Neuron (in vitro differentiated cells): Measurements from ENCODE around the gene ANXA9.

Experiments used
- H2AFZ ChIP-seq: one replicate; pipeline ENCODE4 v1.6.1; 2013; ENCODE audit warnings: low read depth, mild to moderate bottlenecking, inconsistent platforms, low read length, moderate library complexity
- H3K27me3 ChIP-seq: one replicate; pipeline ENCODE4 v1.6.1; 2013; ENCODE audit warnings: low read length; ENCODE audit not compliant: insufficient read depth
- H3K36me3 ChIP-seq: one replicate; pipeline ENCODE4 v1.6.1; 2013; ENCODE audit warnings: low read length; ENCODE audit not compliant: insufficient read depth
- H3K4me1 ChIP-seq: one replicate; pipeline ENCODE4 v1.6.1; 2013; ENCODE audit warnings: low read length; ENCODE audit not compliant: insufficient read depth
- H3K4me3 ChIP-seq: 2 replicates; pipeline ENCODE4 v1.5.1; 2013; ENCODE audit warnings: mild to moderate bottlenecking, low read length, moderate library complexity
- H3K9me3 ChIP-seq: one replicate; pipeline ENCODE4 v1.6.1; 2013; ENCODE audit warnings: low read length

ANXA9 gene

DNA sequence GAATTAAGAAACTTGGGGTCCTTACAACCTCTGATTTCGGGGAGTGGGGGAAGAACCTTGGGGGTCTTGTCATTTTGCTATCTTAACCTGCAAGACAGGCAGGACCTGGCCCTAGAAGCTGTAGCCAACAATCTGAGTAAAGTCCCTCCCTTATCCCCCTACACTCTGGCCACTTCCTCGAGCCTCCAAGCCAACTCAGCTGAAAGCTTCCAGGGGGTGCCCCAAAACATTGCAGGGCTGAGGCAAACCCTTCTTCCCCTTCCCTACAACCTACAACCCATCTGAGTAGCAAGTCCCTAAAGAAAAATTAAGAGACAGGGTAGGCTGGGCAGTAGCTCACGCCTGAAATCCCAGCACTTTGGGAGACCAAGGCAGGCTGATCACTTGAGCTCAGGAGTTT lies 12.5 kb upstream of the ANXA9 start:
- H3K4me3 ChIP-seq = no peak overlapping the region
- H3K4me1 ChIP-seq = peaks cover 36% of the 10 kb centered on the region
- H2AFZ ChIP-seq = no peak overlapping the region
- H3K36me3 ChIP-seq = peaks cover 42% of the 10 kb centered on the region
- no peaks in the 10 kb centered on the region for H3K9me3 ChIP-seq
- no peaks in the 10 kb centered on the region for H3K27me3 ChIP-seq

- H3K4me1 ChIP-seq = peaks cover 36% of the 10 kb centered on the region
- H3K4me3 ChIP-seq = no peak overlapping the region
- H2AFZ ChIP-seq = no peak overlapping the region
- no peaks in the 10 kb centered on the region for H3K27me3 ChIP-seq
- H3K36me3 ChIP-seq = peaks cover 30% of the 10 kb centered on the region
- H3K9me3 ChIP-seq = no peaks in the 10 kb centered on the region
These were observed 11.1 kb upstream of the ANXA9 start for GRCh38 chr1:150970808-150971582.

DNA sequence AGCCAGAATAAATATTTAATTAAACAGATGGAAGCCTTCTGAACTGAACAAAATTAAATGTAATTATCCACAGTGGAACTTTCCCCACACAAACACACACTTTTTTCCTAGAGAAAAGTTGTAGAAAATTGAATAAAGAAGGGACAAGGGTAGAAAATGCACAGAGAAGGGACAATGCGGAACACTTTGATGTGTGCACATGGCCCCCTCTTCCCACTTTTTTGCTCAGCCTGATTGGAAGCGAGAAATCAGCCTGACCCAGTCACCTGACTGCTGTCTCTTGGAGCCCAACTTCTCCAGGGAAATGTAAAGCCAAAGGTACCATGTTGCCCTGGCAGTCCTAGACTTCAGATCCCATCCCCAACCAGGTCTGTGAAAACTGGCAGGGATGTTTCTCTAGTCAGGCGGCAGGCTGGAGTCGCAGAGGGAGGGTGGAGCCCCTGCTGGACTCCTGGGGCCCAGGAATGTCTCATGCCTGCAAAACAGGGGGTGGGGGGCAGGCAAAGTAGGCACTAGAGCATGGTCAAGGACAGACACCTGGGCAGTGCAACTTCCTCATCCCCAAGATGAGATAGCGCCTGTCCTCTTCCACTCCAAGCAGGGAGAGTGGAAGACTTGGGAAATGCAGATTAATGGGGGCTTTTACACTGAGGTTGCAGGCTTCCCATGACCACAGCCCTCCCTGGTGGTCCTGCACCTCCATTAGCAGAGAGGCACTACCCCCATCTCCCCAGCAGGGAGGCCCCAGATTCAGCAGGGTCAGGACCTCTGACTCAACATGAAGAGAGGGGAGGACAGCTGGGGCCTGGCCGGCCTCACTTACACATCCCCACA lies 10.3 kb upstream of the ANXA9 start:
- Histone ChIP-seq H3K4me3 (peak overlapping the region; percentile 87), H3K27me3 (no peaks in the 10 kb centered on the region), H3K36me3 (peaks cover 22% of the 10 kb centered on the region), H3K9me3 (no peaks in the 10 kb centered on the region), H2AFZ (no peak overlapping the region), H3K4me1 (peaks cover 36% of the 10 kb centered on the region)

DNA sequence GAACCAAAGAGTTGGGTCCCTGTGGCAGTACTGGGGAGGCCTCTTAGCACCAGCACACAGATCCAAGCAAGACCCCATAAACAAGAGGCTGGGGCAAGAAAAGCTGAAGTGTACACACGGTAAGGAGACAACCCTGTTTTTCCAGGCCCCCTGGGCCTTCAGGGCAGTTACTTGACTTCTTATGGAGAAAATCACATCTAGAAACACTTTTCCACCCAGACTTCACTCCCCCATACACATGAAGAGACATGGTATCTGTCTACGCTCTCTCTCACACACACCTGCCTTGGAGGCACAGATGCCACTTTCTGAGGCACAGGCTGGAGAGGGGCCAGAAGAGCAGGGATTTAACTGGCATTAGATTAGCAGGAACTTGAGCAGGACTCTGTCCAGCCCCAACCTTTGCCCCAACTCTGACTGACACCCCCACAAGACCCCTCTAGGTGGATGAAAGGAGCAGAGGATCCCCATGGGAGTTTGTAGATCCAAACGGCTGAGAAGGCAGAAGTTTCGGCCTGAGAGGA lies 9.6 kb upstream of the ANXA9 start:
- Histone ChIP-seq H3K4me1 (peaks cover 36% of the 10 kb centered on the region), H3K36me3 (peaks cover 15% of the 10 kb centered on the region), H3K4me3 (peak overlapping the region; percentile 87), H2AFZ (no peak overlapping the region), H3K27me3 (no peaks in the 10 kb centered on the region), H3K9me3 (no peaks in the 10 kb centered on the region)

- H3K36me3 ChIP-seq = peaks cover 6% of the 10 kb centered on the region
- H3K9me3 ChIP-seq = no peaks in the 10 kb centered on the region
- no peak overlapping the region for H2AFZ ChIP-seq
- H3K27me3 ChIP-seq = no peaks in the 10 kb centered on the region
- peaks cover 36% of the 10 kb centered on the region for H3K4me1 ChIP-seq
- peak overlapping the region; percentile 87 for H3K4me3 ChIP-seq
These were observed 8.7 kb upstream of the ANXA9 start for GRCh38 chr1:150973258-150973835.

- peaks cover 36% of the 10 kb centered on the region for H3K4me1 ChIP-seq
These were observed 8.1 kb upstream of the ANXA9 start for GRCh38 chr1:150973836-150974579.

DNA sequence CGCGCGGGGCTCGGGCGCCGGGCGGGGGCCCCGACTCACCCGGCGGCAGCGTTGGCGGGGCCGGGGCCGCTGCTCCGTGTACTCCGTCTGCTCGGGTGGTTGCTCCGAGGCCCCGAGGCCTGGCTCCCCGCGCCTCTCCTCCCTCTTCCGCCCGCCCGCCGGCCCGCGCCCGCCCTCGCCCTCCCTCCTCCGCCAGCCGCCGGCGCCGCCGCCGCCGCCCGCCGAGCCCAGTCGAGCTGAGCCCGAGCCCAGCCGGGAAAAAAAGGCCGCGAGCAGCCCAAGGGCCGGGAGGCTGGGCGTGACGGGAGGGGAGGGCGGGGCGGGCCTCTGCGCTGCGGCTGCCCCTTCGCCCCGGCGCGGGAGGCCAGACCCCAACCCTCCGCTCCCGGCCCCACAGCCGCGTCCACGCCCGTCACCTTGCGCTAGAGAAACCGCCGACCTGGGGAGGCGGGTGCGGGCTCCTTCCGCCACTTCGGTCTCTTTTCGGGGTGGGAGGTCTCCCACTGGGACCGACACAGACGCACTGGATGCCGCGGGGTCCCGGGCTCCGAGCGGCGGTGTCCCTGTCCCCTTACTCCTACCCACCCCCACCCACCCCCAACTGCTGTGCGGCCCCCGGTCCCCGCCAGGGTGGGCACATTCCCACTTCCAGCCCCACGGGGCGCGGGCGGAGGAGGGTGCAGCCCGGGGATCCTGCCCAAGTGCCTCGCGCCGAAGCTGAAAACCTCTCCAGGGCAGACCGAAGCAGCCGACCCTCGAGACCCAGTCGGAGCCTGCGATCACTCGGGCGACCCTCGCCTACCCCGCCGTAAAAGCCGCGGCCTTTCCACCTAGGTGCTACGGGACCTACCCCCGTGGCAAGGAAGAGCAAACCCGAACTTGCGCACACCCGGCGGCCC lies 7.3 kb upstream of the ANXA9 start, which contains the start of gene CERS2:
Gene CERS2 (minus strand): TSS at position 256 of the 899 bp plus-strand sequence. CDS start 5,745 bp downstream, outside the sequence.
- Histone ChIP-seq H3K9me3 (no peaks in the 10 kb centered on the region), H2AFZ (no peak within 1 kb of the TSS), H3K4me1 (peaks cover 36% of the 10 kb centered on the region), H3K27me3 (no peaks in the 10 kb centered on the region), H3K36me3 (no peaks in the 10 kb centered on the region), H3K4me3 (peak within 1 kb of the TSS; percentile 87)

More at GRCh38 chr1:150973836-150974579, 8.1 kb upstream of the ANXA9 start:
- H3K36me3 ChIP-seq = no peaks in the 10 kb centered on the region
- H3K27me3 ChIP-seq = no peaks in the 10 kb centered on the region
- H2AFZ ChIP-seq = no peak overlapping the region
- peak overlapping the region; percentile 87 for H3K4me3 ChIP-seq
- no peaks in the 10 kb centered on the region for H3K9me3 ChIP-seq

- no peak overlapping the region for H2AFZ ChIP-seq
- no peaks in the 10 kb centered on the region for H3K36me3 ChIP-seq
- no peaks in the 10 kb centered on the region for H3K9me3 ChIP-seq
- no peak overlapping the region for H3K4me3 ChIP-seq
- H3K4me1 ChIP-seq = peaks cover 25% of the 10 kb centered on the region
- H3K27me3 ChIP-seq = no peaks in the 10 kb centered on the region
These were observed 5.7 kb upstream of the ANXA9 start for GRCh38 chr1:150976401-150976821.

- Histone ChIP-seq H3K27me3 (no peaks in the 10 kb centered on the region), H2AFZ (no peak overlapping the region), H3K9me3 (no peaks in the 10 kb centered on the region), H3K4me3 (no peak overlapping the region), H3K4me1 (peaks cover 18% of the 10 kb centered on the region), H3K36me3 (no peaks in the 10 kb centered on the region)
These were observed 5.0 kb upstream of the ANXA9 start for GRCh38 chr1:150976879-150977694.

DNA sequence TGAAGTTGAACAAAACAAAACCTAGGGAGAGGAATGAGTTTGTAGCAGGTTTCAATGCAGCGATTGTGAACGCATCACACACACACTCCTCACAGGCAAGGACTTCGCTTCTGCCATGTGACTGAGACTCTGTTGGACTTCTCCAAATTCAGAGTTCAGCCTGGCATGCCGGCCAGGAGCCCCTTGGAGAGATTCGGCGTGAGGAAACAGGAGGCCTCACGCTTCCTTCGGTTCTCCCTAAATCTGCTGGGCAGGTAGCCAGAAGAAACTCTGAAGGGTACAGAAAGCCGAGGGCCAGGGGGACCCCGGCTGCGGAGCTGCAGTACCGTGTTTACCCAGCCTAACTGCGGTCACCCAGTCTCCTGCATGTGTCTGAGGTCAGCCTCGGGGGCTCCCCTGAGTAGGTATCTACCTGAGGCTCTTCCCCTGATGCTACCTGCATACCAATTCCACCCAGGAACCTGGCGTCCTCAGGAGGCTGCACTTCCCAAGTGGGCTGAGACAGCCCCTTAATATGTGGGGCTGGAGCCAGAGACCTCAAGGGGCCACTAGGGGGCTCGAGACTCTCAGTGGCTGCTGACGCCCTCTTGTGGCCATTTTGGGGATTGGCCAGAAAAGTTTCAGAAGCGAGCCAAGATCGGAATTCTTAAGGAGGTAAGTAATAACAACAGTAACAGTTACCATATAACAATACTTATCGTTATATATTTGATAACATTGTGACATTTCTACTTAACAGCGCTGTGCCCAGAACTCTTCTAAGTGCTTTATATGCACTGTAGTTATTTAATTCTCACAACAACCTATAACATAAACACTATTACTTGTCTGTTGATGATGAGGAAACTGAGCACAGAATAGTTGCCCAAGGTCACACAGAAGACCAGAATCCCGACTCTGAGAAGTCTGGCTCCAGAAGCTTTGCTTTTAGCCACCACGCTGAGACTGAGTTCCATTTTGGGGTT lies 2.7 kb upstream of the ANXA9 start:
- no peak overlapping the region for H2AFZ ChIP-seq
- H3K4me3 ChIP-seq = no peak overlapping the region
- H3K36me3 ChIP-seq = no peaks in the 10 kb centered on the region
- no peaks in the 10 kb centered on the region for H3K27me3 ChIP-seq
- no peaks in the 10 kb centered on the region for H3K4me1 ChIP-seq
- H3K9me3 ChIP-seq = no peaks in the 10 kb centered on the region
